Measurements from ENCODE around the gene COX18. TPM values are rescaled to one million over a fixed set of nuclear protein-coding genes. Genes with fewer than 3 reads are reported as not detected.

The COX18 gene, protein sequence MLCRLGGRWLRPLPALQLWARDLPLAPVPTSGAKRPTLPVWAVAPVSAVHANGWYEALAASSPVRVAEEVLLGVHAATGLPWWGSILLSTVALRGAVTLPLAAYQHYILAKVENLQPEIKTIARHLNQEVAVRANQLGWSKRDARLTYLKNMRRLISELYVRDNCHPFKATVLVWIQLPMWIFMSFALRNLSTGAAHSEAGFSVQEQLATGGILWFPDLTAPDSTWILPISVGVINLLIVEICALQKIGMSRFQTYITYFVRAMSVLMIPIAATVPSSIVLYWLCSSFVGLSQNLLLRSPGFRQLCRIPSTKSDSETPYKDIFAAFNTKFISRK
- total RNA-seq, result 20.9 and 31.4 TPM in 2 replicates

GRCh38 chr4:73069338-73070073 is at the start of gene COX18:
TSS of gene COX18 (minus strand) at chr4:73069716. CDS start at chr4:73069649, 67 bp downstream.

Other genes with a start within 250 kb of the COX18 start
- 48.3 and 54.4 TPM in 2 replicates for gene ANKRD17, start 189.1 kb upstream of the COX18 start, total RNA-seq